OCI-LY3 (cell line): ENCODE data around the gene SFXN5.

Experiments
- EZH2phosphoT487 ChIP-seq: fragments of 200-600 bp; shearing (Covaris generic); IDR thresholded peaks from 2 replicates; pipeline ENCODE4 v1.6.1; 2018; ENCODE audit warnings: antibody characterized with exemption, mixed run types, low read depth
- TF ChIP-seq, protein P1 (sequence below): fragments of 200-600, 300-600 bp; sonication (generic); IDR thresholded peaks from 2 replicates; pipeline ENCODE4 v1.5.1; 2014; ENCODE audit warnings: antibody characterized with exemption, low read length, low read depth

GRCh38 chr2:73091696-73092095 lies 20.2 kb upstream of the SFXN5 start:
- TF ChIP-seq, protein P1, sequence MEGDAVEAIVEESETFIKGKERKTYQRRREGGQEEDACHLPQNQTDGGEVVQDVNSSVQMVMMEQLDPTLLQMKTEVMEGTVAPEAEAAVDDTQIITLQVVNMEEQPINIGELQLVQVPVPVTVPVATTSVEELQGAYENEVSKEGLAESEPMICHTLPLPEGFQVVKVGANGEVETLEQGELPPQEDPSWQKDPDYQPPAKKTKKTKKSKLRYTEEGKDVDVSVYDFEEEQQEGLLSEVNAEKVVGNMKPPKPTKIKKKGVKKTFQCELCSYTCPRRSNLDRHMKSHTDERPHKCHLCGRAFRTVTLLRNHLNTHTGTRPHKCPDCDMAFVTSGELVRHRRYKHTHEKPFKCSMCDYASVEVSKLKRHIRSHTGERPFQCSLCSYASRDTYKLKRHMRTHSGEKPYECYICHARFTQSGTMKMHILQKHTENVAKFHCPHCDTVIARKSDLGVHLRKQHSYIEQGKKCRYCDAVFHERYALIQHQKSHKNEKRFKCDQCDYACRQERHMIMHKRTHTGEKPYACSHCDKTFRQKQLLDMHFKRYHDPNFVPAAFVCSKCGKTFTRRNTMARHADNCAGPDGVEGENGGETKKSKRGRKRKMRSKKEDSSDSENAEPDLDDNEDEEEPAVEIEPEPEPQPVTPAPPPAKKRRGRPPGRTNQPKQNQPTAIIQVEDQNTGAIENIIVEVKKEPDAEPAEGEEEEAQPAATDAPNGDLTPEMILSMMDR = no peak
- no peak for TF ChIP-seq EZH2phosphoT487
